ENCODE results near the gene BLOC1S3. TPM values are rescaled to one million over a fixed set of nuclear protein-coding genes. Genes with fewer than 3 reads are reported as not detected.

The BLOC1S3 gene
- total RNA-seq, 1 donor from 2014 or later = 21.9 TPM

- TF ChIP-seq CTCF (IDR thresholded peaks at IDR 0.05; ENCODE audit: insufficient read depth, low read length, poor library complexity, severe bottlenecking) = no peak
- no peaks in the 10 kb centered on the region for H3K36me3 ChIP-seq (ENCODE audit: control insufficient read depth, insufficient read depth, low read length)
- H3K4me3 ChIP-seq (ENCODE audit: low read depth, low read length) = no peak overlapping the region
- peaks cover 35% of the 10 kb centered on the region for H3K27me3 ChIP-seq (ENCODE audit: control insufficient read depth, insufficient read depth, low read length)
- no peak for DNase-seq (ENCODE audit: low read depth)
These were observed 19.9 kb upstream of the BLOC1S3 start for GRCh38 chr19:45158503-45159209.

- Histone ChIP-seq H3K4me3 (ENCODE audit: low read depth, low read length) (no peak overlapping the region), H3K27me3 (ENCODE audit: control insufficient read depth, insufficient read depth, low read length) (peaks cover 31% of the 10 kb centered on the region), H3K36me3 (ENCODE audit: control insufficient read depth, insufficient read depth, low read length) (no peaks in the 10 kb centered on the region)
- TF ChIP-seq CTCF (IDR thresholded peaks at IDR 0.05; ENCODE audit: insufficient read depth, low read length, poor library complexity, severe bottlenecking) = no peak
- DNase-seq (ENCODE audit: low read depth) = no peak
These were observed 19.2 kb upstream of the BLOC1S3 start for GRCh38 chr19:45159210-45159970.

- H3K27me3 ChIP-seq (ENCODE audit: control insufficient read depth, insufficient read depth, low read length) = peaks cover 31% of the 10 kb centered on the region
- no peak for TF ChIP-seq CTCF (IDR thresholded peaks at IDR 0.05; ENCODE audit: insufficient read depth, low read length, poor library complexity, severe bottlenecking)
- DNase-seq (ENCODE audit: low read depth) = no peak
- H3K36me3 ChIP-seq (ENCODE audit: control insufficient read depth, insufficient read depth, low read length) = no peaks in the 10 kb centered on the region
- no peak overlapping the region for H3K4me3 ChIP-seq (ENCODE audit: low read depth, low read length)
These were observed 18.6 kb upstream of the BLOC1S3 start for GRCh38 chr19:45159971-45160324.

GRCh38 chr19:45160870-45161737 lies 17.5 kb upstream of the BLOC1S3 start, which contains the start of gene NKPD1:
TSS of gene NKPD1 (minus strand) at chr19:45160982. CDS start at chr19:45160150, 832 bp downstream.
- DNase-seq (ENCODE audit: low read depth) = no peak
- no peak for TF ChIP-seq CTCF (IDR thresholded peaks at IDR 0.05; ENCODE audit: insufficient read depth, low read length, poor library complexity, severe bottlenecking)
- peaks cover 30% of the 10 kb centered on the region for H3K27me3 ChIP-seq (ENCODE audit: control insufficient read depth, insufficient read depth, low read length)
- no peaks in the 10 kb centered on the region for H3K36me3 ChIP-seq (ENCODE audit: control insufficient read depth, insufficient read depth, low read length)
- H3K4me3 ChIP-seq (ENCODE audit: low read depth, low read length) = no peak within 1 kb of the TSS

GRCh38 chr19:45161738-45162607 lies 16.6 kb upstream of the BLOC1S3 start:
- Histone ChIP-seq H3K4me3 (ENCODE audit: low read depth, low read length) (no peak overlapping the region), H3K36me3 (ENCODE audit: control insufficient read depth, insufficient read depth, low read length) (no peaks in the 10 kb centered on the region), H3K27me3 (ENCODE audit: control insufficient read depth, insufficient read depth, low read length) (peaks cover 22% of the 10 kb centered on the region)
- DNase-seq (ENCODE audit: low read depth) = no peak
- peak; percentile 89 for TF ChIP-seq CTCF (IDR thresholded peaks at IDR 0.05; ENCODE audit: insufficient read depth, low read length, poor library complexity, severe bottlenecking)
